ENCODE measurements around the gene ILKAP.

ILKAP gene

GRCh38 chr2:238122287-238123217, 80.9 kb downstream of the ILKAP start:
- no peak overlapping the region for H3K27ac ChIP-seq
- TF ChIP-seq, protein P1, sequence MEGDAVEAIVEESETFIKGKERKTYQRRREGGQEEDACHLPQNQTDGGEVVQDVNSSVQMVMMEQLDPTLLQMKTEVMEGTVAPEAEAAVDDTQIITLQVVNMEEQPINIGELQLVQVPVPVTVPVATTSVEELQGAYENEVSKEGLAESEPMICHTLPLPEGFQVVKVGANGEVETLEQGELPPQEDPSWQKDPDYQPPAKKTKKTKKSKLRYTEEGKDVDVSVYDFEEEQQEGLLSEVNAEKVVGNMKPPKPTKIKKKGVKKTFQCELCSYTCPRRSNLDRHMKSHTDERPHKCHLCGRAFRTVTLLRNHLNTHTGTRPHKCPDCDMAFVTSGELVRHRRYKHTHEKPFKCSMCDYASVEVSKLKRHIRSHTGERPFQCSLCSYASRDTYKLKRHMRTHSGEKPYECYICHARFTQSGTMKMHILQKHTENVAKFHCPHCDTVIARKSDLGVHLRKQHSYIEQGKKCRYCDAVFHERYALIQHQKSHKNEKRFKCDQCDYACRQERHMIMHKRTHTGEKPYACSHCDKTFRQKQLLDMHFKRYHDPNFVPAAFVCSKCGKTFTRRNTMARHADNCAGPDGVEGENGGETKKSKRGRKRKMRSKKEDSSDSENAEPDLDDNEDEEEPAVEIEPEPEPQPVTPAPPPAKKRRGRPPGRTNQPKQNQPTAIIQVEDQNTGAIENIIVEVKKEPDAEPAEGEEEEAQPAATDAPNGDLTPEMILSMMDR (conservative IDR thresholded peaks at IDR 0.05; ENCODE audit: low read depth): no peak
- CTCF ChIA-PET: no interaction called here
- no peak for DNase-seq (ENCODE audit: low spot score)
- POLR2A ChIA-PET (ENCODE audit: low non-redundant PET): no interaction called here

DNA sequence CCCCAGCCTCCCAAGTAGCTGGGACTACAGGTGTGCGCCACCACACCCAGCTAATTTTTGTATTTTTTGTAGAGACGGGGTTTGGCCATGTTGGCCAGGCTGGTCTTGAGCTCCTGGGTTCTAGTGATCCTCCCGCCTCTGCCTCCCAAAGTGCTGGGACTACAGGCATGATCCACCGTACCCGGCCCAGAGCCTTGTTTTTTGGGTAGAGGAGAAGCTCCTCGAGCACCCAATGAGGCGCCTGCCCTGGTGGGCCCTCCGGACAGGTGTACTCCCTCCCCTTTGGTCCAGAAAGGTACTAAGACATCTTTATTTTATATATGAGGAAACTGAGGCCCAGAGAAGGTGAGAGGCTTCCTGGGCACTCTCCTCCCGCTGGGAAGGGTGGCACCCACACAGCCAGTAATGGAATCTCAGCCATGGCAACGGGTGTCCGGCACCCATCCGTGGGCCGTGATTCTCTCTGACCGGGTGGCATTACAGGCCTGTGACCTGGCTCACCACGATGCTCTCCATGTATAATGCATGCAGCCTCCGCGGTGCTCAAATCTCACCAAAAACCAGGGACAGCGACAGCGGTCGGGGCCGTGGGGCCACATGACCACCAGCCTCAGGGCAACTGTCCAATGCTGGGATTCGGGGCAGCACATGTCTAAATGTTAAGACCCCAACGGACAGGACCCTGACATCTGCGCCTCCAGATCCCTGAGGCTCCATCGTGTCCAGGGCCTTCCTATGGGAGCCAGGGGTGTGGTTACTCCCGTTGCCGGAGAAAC, 81.8 kb downstream of the ILKAP start:
- H3K27ac ChIP-seq: no peak overlapping the region
- CTCF ChIA-PET: interaction anchor here (0.7 kb wide), 1 partner anchor 324 kb away, joined by 3 read pairs; no protein-coding TSS in a partner anchor
- no peak for DNase-seq (ENCODE audit: low spot score)
- TF ChIP-seq, protein P1 (conservative IDR thresholded peaks at IDR 0.05; ENCODE audit: low read depth): no peak
- POLR2A ChIA-PET (ENCODE audit: low non-redundant PET): no interaction called here

DNA sequence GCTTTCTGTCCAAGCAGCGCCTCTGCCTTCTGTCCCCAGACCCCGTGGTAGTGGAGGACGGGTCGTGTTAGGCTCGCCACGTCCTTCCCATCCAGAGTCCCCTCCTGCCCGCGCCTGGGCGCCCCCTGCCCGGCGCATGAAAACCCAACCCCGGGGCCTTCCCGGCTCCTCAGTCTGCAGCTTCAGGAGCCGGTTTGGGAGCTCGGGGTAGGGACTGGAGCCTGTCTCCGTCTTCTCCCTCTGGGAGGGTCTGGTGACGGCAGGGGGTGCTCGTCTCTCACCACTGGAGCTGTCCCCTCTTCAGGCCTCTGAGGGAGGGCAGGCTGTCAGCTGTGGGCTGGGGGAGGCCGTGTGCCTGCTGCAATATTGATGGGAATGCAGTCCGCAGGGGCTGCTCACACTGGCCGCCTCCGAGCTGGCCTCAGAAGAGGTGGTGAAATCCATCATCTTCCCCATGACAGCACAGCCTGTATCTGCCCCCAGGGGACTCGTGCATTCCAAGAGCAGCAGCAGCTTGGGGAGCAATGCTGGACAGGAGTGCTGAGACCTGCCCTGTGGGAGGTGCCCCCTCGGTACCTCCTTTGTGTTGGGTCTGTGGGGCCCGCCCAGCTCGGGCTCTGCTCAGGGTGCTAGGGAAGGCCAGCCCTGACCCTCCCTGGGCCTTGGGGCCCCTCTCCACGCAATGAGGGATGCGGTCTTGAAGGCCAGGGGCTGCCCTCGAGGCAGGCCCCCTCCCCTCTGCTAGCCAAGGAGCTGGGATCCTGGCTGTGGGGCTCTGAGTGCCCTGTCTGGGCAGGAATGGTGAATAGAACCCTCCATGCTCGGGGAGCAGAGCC, 82.8 kb downstream of the ILKAP start:
- POLR2A ChIA-PET (ENCODE audit: low non-redundant PET): no interaction called here
- H3K27ac ChIP-seq: no peak overlapping the region
- DNase-seq (ENCODE audit: low spot score): no peak
- CTCF ChIA-PET: interaction anchor here (0.6 to 1.2 kb wide), 4 partner anchors 15 to 833 kb away, joined by 3 to 4 read pairs (median 3); no protein-coding TSS in a partner anchor
- TF ChIP-seq, protein P1 (conservative IDR thresholded peaks at IDR 0.05; ENCODE audit: low read depth): no peak

Data from RWPE1 (cell line).